MG63 (cell line): ENCODE data around the gene COMMD3. TPM values are rescaled to one million over a fixed set of nuclear protein-coding genes. Genes with fewer than 3 reads are reported as not detected.
"Not testable (repeated sequence)": the region's sequence is repeated elsewhere in the genome, so short reads cannot be mapped to it uniquely, and the experiment has no call there.

Experiments used
- DNase-seq: peaks from one replicate; pipeline ENCODE4 v3.0.0-alpha.2; 2020
- H3K27me3 ChIP-seq: fragments of 250-450 bp; sonication (Bioruptor Pico); 2 replicates; pipeline ENCODE4 v1.5.1; 2020; ENCODE audit warnings: mild to moderate bottlenecking, moderate library complexity
- H3K36me3 ChIP-seq: fragments of 250-450 bp; sonication (Bioruptor Pico); 2 replicates; pipeline ENCODE4 v1.5.1; 2020; ENCODE audit warnings: mild to moderate bottlenecking, moderate library complexity
- H3K4me3 ChIP-seq: fragments of 250-450 bp; sonication (Bioruptor Pico); 2 replicates; pipeline ENCODE4 v1.5.1; 2020; ENCODE audit warnings: mild to moderate bottlenecking, moderate library complexity
- H3K9me3 ChIP-seq: fragments of 250-450 bp; sonication (Bioruptor Pico); 2 replicates; pipeline ENCODE4 v1.5.1; 2020; ENCODE audit warnings: mild to moderate bottlenecking, moderate library complexity
- total RNA-seq: library from RNA; depleted of rRNA; stranded (reverse); fragments of >200 nt; shearing (Covaris generic); gene quantifications from 2 replicates; pipeline ENCODE4 v1.2.3, GENCODE V29; 2014; ENCODE audit warnings: low replicate concordance; rRNA removed

The COMMD3 gene
- total RNA-seq = 43.5 and 75.4 TPM in 2 replicates

DNA sequence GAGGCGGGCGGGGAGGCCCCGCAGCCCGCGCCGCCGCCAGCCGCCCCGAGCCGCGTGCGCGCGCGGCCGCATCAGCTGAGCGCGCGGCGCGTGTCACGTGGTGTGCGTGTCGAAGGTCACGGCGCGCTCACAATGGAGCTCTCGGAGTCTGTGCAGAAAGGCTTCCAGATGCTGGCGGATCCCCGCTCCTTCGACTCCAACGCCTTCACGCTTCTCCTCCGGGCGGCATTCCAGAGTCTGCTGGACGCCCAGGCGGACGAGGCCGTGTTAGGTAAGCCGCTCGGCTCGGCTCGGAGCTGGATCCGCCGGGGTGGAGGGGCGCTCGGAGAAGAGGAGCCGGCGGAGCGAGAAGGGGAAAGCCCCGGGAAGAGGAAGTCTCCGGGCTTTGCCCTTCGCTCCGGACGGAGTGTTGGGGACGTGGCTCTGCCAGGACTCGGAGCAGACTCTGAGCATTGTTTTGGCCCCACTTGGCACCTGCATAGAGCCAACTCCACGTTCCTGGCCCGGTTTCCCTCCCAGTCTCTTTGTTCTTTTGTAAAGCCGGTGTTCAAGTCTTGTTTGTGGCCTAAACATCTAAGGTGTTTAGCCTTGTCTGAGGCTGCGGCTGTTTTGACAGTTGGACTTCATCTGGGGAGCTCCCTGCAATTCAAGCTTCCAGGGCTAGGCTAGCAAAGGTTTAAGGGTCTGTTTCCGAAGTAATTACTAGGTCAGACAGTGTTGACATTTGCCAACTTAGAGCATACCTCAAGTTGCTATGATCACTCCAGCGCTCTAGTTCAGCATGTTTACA lies at the start of gene COMMD3:
TSS of gene COMMD3 (plus strand) at position 103 of the 790 bp plus-strand sequence. CDS start at position 133, 30 bp downstream.
- peaks cover 4% of the 10 kb centered on the region; the same call in 1 of the 2 replicates for H3K36me3 ChIP-seq
- H3K9me3 ChIP-seq = no peaks in the 10 kb centered on the region
- DNase-seq = peak; percentile 82
- peak within 1 kb of the TSS; percentile 92 for H3K4me3 ChIP-seq
- no peaks in the 10 kb centered on the region for H3K27me3 ChIP-seq

DNA sequence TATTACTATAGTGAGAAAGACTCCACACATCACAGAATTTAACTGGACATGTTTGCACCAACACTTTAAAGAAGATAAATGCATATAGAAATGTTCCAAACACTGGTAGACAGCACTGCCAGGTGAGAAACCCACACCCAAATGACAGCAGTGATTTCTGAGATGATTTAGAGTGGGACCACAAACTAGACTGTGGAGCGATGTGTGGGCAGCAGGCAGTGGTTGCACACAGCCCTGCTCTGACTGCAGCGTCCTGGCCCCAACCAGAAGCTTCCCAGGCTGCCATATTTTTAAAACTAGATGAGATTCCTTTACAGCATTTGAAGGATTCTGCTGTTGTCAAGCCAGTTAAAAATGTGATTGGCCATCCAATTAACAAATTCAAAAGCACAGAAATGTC lies 47.7 kb upstream of the COMMD3 start:
- DNase-seq = no peak
- Histone ChIP-seq H3K9me3 (no peaks in the 10 kb centered on the region), H3K4me3 (no peak overlapping the region), H3K36me3 (no peaks in the 10 kb centered on the region), H3K27me3 (no peaks in the 10 kb centered on the region)

DNA sequence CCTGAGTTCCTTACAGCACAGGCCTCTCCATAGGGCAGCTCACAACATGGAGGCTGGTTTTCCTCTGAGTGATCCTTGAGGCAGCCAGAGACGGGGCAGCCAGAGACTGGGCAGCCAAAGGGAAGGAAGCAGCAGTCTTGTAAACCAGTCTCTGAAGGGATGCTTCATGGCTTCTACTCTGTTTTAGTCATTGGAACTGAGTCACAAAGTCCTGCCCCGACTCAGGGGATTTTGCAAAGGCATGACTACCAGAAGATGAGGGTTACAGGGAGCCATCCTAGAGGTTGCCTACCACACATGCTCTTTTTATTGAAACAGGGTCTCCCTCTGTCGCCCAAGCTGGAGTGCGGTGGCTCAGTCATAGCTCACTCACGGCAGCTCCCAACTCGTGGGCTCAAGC lies 44.4 kb upstream of the COMMD3 start:
- DNase-seq = no peak

GRCh38 chr10:22278441-22278782 lies 37.8 kb upstream of the COMMD3 start:
- Histone ChIP-seq H3K36me3 (no peaks in the 10 kb centered on the region), H3K4me3 (no peak overlapping the region; the same call in 1 of the 2 replicates), H3K9me3 (no peaks in the 10 kb centered on the region), H3K27me3 (no peaks in the 10 kb centered on the region)
- no peak for DNase-seq

More for the DNA sequence above, 44.4 kb upstream of the COMMD3 start:
- no peaks in the 10 kb centered on the region for H3K36me3 ChIP-seq
- no peak overlapping the region for H3K4me3 ChIP-seq
- no peaks in the 10 kb centered on the region for H3K27me3 ChIP-seq
- H3K9me3 ChIP-seq = no peaks in the 10 kb centered on the region

GRCh38 chr10:22280078-22280477 lies 36.1 kb upstream of the COMMD3 start:
- no peaks in the 10 kb centered on the region for H3K36me3 ChIP-seq
- H3K9me3 ChIP-seq = no peaks in the 10 kb centered on the region
- H3K4me3 ChIP-seq = no peak overlapping the region
- H3K27me3 ChIP-seq = no peaks in the 10 kb centered on the region
- no peak for DNase-seq

GRCh38 chr10:22285130-22285529 lies 31.1 kb upstream of the COMMD3 start:
- Histone ChIP-seq H3K36me3 (no peaks in the 10 kb centered on the region), H3K9me3 (no peaks in the 10 kb centered on the region), H3K27me3 (no peaks in the 10 kb centered on the region), H3K4me3 (no peak overlapping the region)
- no peak for DNase-seq

DNA sequence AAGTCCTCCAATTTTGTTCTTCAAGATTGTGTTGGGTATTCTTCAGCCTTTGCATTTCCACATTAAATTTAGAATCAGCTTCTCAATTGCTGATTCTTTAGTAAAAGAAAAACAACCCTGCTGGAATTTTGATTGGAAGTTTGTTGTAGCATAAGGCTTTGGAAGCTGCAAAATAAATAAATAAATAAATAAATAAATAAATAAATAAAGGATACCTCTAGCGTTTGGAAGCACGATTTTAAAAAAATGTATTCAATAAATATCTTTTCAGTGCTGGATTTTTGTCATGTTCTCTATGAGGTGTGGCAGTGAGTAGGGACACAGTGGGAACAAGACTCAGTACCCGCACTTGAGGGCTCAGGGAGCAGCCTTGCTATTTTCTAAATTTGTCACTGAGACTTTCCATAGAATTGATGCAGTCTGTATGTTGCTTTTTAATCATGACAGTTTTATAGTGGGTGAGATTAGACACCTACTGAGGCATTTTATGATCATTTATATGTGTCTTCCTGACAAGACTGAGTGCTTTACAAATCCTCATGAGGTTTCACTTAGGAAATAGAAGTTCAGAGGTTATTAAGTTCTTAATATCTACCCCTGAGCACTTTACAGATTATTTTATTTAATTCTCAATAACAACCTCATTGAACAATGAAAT lies 22.3 kb upstream of the COMMD3 start:
- Histone ChIP-seq H3K27me3 (0 out of 2 replicates have a peak, but pooled peaks cover 5% of the 10 kb centered on the region), H3K4me3 (no peak overlapping the region), H3K36me3 (no peaks in the 10 kb centered on the region), H3K9me3 (no peaks in the 10 kb centered on the region)
- DNase-seq = no peak

- DNase-seq = no peak
- H3K36me3 ChIP-seq = no peaks in the 10 kb centered on the region
- 0 out of 2 replicates have a peak, but pooled peaks cover 5% of the 10 kb centered on the region for H3K27me3 ChIP-seq
- no peak overlapping the region for H3K4me3 ChIP-seq
- H3K9me3 ChIP-seq = no peaks in the 10 kb centered on the region
Observed at GRCh38 chr10:22294694-22295093, 21.5 kb upstream of the COMMD3 start.

DNA sequence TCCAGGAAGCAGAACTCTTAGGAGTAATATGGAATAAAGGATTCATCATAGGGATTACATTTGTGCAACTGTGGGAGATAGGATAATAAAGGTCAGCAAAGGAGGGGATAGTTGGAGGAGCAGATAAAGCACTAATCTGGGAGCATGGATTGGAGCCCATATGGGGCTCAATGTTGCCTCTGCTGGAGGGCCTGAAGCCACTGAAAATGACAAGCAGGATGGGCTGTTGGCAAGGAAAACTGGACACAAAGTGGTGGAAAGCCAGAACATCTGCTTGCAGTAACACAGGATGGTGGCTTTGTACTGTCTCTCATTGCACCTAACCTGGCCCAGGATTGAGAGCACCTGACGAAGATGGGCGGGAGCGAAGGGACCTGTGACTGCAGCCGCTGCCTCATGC lies 15.0 kb upstream of the COMMD3 start:
- Histone ChIP-seq H3K9me3 (no peaks in the 10 kb centered on the region), H3K36me3 (no peaks in the 10 kb centered on the region), H3K4me3 (no peak overlapping the region), H3K27me3 (0 out of 2 replicates have a peak, but pooled peaks cover 5% of the 10 kb centered on the region)
- DNase-seq = no peak

DNA sequence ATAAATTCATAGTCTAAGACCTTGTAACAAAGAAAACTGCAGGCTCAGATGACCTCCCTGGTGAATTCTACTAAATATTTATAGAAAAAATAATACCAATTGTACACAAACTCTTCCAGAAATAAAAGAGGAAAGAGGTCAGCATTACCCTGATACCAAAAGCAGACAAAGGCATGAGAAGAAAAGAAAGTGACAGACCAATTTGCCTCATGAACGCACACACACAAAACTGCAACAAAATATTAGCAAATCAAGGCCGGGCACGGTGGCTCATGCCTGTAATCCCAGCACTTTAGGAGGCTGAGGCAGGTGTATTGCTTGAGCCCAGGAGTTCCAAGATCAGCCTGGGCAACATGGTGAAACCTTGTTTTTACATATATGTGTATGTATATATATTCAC lies 12.7 kb upstream of the COMMD3 start:
- DNase-seq = no peak
- Histone ChIP-seq H3K36me3 (no peaks in the 10 kb centered on the region), H3K27me3 (no peaks in the 10 kb centered on the region), H3K9me3 (no peaks in the 10 kb centered on the region), H3K4me3 (no peak overlapping the region)

DNA sequence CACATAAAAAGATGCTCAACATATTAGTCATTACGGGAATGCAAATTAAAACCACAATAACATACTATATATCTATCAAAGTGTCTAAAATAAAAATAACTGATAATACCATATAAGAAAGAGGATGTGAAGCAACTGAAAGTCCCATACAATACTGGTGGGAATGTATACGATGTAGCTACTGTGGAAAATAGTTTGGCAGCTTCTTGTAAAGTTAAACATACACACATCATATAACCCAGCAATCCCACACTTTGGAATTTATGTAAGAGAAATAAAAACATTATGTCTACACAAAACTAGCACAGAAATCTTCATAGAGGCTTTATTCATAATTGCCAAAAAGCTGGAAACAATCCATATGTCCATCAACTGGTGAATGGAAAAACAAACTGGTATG lies 10.5 kb upstream of the COMMD3 start:
- no peaks in the 10 kb centered on the region for H3K27me3 ChIP-seq
- DNase-seq = no peak
- H3K9me3 ChIP-seq = no peaks in the 10 kb centered on the region
- no peaks in the 10 kb centered on the region for H3K36me3 ChIP-seq
- H3K4me3 ChIP-seq = no peak overlapping the region

DNA sequence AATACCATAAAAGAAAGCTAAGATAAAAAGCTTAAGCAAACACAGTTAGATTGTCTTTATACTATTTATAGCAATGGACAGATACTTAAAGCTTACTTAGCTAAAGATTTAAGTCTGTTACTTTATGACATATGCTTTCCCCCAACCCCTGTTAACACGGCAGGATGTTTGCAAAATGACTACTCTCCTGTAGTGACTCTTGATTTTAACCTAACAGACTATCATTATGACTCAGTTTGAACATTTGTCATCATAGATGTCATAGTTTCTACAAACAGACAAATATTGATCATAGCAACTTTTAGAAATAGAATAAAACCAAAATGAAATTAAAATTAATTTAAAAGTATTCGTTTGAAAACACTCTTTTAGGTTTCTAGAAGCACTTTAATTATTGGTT lies 7.8 kb upstream of the COMMD3 start:
- no peaks in the 10 kb centered on the region for H3K27me3 ChIP-seq
- DNase-seq = peak; percentile 19

DNA sequence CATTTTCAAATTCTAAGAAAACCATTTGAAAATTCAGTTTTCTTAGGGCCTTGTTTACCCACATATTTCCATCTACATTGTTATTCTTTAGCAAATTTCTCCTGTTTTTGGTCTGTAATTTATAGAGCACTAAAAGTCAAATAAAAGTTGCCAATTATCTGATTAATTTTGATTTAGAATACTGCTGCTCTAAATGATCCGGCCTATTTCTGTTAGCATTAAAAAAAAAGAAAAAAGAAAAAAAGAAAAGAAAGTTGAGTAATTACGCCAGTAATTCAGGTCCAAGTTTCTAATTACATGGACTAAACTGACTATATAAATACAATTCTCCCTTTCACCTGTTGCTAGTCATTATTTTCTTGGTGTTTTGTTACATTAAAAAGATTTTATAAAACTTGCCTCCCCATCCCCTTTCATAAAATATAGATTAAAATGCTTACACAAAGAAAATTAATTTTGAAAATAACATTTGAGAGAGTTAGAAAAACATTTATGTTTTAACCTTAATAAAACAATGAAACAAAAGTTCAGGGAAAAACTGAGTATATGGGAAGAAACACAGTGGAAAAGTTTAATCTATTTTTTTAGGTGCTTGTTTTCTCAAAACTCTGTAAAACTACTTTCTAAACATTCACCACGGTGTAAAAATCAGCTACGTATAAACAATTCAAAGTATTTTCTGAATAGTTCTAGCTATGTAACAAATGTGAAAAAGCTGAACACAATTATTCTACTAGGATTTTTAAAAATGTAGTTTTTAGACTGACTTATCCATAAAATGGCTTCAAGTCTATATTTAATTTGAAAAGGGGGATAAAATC lies 6.8 kb upstream of the COMMD3 start:
- no peak for DNase-seq
- no peaks in the 10 kb centered on the region for H3K27me3 ChIP-seq
- no peaks in the 10 kb centered on the region for H3K9me3 ChIP-seq
- no peak overlapping the region for H3K4me3 ChIP-seq
- H3K36me3 ChIP-seq = no peaks in the 10 kb centered on the region

More for the DNA sequence above, 7.8 kb upstream of the COMMD3 start:
- no peak overlapping the region for H3K4me3 ChIP-seq
- no peaks in the 10 kb centered on the region for H3K9me3 ChIP-seq
- no peaks in the 10 kb centered on the region for H3K36me3 ChIP-seq

DNA sequence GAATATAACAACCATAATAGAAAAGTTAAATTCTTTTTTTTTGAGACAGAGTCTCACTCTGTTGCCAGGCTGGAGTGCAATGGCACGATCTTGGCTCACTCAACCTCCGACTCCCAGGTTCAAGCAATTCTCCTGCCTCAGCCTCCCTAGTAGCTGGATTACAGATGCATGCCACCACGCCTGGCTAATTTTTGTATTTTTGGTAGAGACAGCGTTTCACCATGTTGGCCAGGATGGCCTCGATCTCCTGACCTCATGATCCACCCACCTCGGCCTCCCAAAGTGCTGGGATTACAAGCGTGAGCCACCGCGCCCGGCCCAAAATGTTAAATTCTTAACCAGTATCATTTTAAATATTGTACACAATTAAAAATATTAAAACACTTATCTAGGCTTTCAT lies 6.2 kb upstream of the COMMD3 start:
- H3K4me3 ChIP-seq, DNase-seq, H3K36me3 ChIP-seq, H3K27me3 ChIP-seq, H3K9me3 ChIP-seq: not testable (repeated sequence)

- Histone ChIP-seq H3K36me3 (no peaks in the 10 kb centered on the region), H3K9me3 (no peaks in the 10 kb centered on the region), H3K4me3 (no peak overlapping the region), H3K27me3 (no peaks in the 10 kb centered on the region)
- DNase-seq = no peak
Observed at GRCh38 chr10:22310928-22311327, 5.3 kb upstream of the COMMD3 start.

DNA sequence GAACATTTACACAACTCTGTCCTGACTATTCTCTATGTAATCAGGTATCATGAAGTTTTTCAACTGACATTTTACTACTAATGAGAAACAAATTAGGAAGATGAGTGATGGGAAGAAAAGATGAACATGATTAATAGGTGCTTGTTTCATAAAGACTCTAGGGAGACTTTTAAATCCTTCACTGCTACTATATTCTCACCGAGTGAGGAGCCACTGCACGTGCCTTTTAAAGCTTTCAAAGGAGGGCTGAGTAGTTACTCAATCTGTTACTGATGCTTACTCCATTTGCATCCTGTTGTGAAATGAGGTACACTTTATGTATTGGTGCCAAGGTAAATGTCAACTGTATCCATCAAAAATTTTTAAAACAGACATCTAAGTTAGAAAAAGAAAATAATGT lies 1.3 kb upstream of the COMMD3 start:
- Histone ChIP-seq H3K27me3 (no peaks in the 10 kb centered on the region), H3K36me3 (peaks cover 4% of the 10 kb centered on the region; the same call in 1 of the 2 replicates), H3K9me3 (no peaks in the 10 kb centered on the region), H3K4me3 (no peak overlapping the region)
- DNase-seq = no peak
